Stimulated activated CD4-positive, alpha-beta T cell treated with anti-CD3 and anti-CD28 coated beads, Interleukin-15, amount 100 ng/mL, for 1 hour (primary cell): ENCODE data around the gene SMYD1.

ENCODE experiments used
- DNase-seq, 2 donors: peaks; one replicate each; pipeline ENCODE4 v3.0.0-alpha.2; 2020; ENCODE audit warnings: low read depth in 1 of 2, low spot score in 1 of 2

SMYD1 gene

GRCh38 chr2:88055371-88056128 lies 12.1 kb upstream of the SMYD1 start, which contains the start of gene KRCC1:
KRCC1 (minus strand) TSS chr2:88055783; CDS start chr2:88028563, 27,220 bp downstream.
- DNase-seq = peak; percentile 87

- no peak for DNase-seq
These were observed 10.2 kb upstream of the SMYD1 start for GRCh38 chr2:88057437-88057844.

- DNase-seq = no peak
These were observed 9.4 kb upstream of the SMYD1 start for GRCh38 chr2:88058191-88058590.

DNA sequence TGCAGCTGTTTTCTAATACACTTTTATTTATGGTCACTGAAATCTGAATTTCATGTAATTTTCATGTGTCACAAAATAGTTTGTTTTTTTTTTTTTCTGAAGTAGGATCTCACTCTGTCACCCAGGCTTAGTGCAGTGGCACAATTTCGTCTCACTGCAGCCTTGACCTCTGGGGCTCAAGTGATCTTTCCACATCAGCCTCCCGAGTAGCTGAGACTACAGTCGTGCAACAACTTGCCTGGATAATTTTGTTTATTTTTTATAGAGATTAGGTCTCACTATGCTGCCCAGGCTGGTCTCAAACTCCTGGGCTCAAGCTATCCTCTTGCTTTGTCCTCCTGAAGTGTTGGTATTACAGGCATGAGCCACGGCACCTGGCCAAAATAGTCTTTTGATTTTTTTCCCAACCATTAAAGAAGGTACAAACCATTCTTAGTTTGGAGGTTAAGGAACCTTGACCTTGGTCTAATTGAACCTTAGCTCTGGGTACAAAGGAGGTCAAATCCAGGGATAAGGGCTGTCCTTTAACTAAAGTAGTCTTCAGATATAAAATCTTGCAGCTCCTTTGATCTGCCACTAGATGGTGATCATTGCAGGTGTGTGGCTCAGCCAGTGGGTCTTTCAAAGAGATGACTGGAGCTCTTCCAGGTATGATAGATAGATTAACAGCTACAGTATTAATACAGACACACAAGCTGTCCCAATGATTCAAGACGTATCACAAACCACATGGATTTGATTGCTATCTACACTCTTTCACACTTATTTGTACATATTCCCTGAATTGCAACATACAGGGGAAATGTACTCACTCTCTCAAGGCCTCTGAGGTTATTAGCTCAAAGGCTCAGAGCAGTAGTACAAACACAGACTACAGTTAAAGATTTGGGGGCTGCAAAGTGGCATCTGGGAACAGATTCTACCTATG lies 7.4 kb upstream of the SMYD1 start:
- no peak for DNase-seq

GRCh38 chr2:88060907-88061275 lies 6.7 kb upstream of the SMYD1 start:
- DNase-seq = no peak

DNA sequence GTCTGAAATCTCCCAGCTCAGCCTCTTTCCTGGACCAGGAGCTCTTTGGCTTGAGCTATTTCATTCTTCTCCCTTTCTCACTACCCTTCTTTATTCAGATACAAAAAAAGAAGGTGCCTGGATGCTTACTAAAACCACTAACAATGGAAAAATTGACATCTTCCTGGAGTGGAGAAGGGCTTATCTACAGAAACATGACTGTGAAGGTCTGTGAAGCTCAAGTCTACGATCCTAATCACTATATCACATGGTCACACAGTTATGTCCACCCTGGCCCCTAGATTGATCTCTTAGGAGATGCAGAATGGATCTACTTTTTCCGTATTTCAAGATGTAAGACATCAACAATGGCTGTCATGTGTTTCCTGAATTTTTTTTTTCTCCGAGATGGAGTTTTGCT lies 6.3 kb upstream of the SMYD1 start:
- no peak for DNase-seq

DNA sequence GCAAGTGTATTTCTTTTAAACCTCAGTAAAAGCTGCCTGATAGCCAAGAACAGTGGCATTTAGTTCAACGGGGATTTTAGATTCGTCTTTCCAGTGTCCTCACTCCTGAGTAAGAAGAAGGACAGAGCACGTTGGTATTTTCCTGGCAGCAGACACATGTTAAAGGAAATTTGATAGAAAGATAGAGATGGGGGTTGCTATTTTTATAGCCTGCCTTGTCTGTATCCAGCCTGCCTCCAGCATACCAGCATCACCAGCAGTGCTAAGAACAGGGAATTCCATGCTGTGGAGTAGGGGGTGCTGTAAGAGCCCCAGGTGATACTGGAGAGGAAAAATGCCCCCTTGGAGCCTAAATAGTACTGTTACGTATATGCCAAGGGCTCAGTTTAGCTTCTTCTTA lies 1.1 kb upstream of the SMYD1 start:
- no peak for DNase-seq

- no peak for DNase-seq
These were observed 436 bp upstream of the SMYD1 start for GRCh38 chr2:88067189-88067588.

- DNase-seq = no peak
These were observed 419 bp downstream of the SMYD1 start for GRCh38 chr2:88068044-88068443.

DNA sequence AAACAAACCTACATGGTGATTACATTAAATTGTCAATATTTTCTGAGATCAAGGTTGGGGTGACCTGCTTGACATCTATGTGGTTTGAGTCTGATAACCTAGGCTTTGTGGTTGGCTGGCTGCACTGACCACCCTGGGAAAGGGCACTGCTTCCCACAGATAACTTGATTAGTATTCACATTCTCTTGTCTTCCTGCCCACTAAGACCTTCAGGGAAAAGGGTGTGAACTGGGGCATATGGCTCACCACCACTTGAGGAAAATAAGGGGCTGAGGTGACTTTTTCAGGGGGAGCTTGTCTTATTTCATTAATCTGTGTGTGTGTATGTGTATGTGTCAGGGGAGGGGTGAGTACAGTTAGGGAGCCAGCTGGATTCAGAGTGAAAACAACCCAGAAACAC lies 1.5 kb downstream of the SMYD1 start:
- no peak for DNase-seq

- no peak for DNase-seq
These were observed 2.4 kb downstream of the SMYD1 start for GRCh38 chr2:88070055-88070454.

DNA sequence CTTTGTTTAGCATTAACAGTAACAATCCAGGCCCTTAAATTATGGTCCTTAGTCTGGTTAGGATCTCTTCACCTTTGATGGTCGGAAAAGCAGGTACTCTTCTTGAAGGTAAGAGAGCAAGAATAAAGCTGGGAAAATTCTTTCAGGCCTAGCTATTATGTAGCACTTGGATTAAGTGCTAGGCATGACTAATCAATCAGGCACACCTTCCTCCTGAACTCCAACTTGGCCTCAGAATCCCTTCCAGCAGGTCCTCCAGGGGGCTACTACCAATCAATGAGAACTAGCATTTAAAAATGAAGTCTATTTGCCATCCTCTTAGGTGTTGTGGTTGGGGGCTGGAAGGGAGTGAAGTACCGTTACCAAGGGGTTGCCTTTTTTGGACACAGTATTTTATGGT lies 3.7 kb downstream of the SMYD1 start:
- no peak for DNase-seq

DNA sequence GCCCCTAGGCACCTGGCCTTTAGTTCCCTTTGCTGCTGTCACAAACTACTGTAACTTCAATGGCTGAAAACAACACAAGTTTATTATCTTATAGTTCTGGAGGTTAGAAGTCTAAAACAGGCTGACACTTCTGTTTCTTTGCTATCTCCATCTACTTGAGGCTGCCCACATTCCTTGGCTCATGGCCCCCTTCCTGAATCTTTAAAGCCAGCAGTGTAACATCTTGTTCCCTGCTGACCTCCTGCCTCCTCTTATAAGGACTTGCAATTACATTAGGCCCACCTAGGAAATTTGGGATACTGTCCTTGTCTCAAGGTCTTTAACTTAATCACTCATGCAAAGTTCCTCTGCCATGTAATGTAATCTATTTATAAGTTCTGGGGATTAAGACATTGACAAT lies 6.5 kb downstream of the SMYD1 start:
- DNase-seq = no peak

GRCh38 chr2:88074854-88075292 lies 7.2 kb downstream of the SMYD1 start:
- no peak for DNase-seq

DNA sequence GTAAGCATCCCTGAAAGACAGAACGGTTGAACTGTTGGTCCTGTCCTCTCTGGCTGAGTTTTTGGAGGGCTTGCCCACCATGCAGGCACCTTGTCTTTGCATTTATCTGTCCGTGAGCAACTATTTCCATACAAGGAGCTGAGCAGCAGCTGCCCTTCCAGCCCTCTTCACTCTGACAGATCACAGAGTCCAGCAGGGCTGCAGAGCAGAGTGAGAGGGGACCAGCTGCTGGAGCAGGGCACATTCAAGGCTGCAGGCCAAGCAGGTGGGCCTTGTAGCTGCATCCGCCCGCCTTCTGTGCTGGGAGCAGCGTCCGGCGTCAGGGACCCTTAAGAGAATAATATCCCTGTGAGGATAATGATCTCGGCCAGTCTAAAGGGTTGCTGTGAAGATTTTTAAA lies 9.5 kb downstream of the SMYD1 start:
- DNase-seq = no peak

DNA sequence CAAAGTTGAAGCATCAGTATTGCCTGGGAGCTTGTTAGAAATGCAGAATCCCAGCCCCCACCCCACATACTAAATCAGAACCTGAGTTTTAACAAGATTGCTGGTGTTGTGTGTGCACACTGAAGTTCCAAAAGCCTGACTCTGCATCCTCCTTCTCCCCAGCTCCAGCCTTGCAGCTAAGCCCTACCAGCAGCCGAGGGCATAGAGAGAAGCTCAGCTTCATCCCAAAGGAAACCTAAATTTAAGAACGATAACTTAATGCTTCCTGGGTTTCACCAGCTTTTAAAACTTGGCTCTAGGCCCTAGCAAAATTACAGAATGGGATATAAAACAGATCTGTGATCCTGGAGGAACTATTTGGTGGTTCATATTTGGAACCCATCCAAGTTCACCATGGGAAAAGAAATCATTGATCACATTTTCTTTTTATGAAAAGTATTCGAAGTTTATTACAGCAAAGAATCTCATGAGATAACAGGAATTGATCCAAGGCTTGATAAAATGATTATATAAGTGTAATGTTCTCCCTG lies 11.1 kb downstream of the SMYD1 start:
- no peak for DNase-seq

GRCh38 chr2:88080545-88080944 lies 12.9 kb downstream of the SMYD1 start:
- no peak for DNase-seq

- no peak for DNase-seq
These were observed 14.4 kb downstream of the SMYD1 start for GRCh38 chr2:88081924-88082608.

GRCh38 chr2:88082781-88083180 lies 15.2 kb downstream of the SMYD1 start:
- no peak for DNase-seq

GRCh38 chr2:88085099-88085498 lies 17.5 kb downstream of the SMYD1 start:
- DNase-seq = no peak

DNA sequence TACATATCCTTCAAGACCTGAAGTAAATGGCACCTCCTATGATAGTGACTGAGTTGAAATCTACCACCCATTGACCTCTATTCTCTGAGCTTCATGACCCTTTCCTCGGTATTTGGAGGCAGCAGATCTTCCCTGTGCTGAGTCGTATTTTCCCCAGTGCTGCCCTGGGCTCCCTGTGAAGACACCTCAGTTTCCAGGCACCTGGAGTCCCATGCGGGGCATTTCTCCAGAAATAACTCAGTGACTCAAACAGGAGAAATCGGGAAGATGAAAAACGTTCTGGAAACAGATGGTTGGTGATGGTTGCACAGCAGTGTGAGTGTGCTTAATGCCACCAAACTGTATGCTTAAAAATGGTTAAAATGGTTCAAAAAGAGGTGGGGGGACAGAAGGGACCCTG lies 18.0 kb downstream of the SMYD1 start:
- no peak for DNase-seq
